GM19438 (cell line): ENCODE results near the gene DGKD.

ENCODE experiments used
- ATAC-seq: cut with Tn5 transposase; IDR thresholded peaks from one replicate; pipeline ENCODE4 v1.9.1; 2021; ENCODE audit warnings: low read depth; ENCODE audit not compliant: unreplicated experiment

The DGKD gene

GRCh38 chr2:233455491-233455890 is 101.2 kb downstream of the DGKD start:
- no peak for ATAC-seq

- ATAC-seq, result no peak
Measured at GRCh38 chr2:233456111-233456510, 101.8 kb downstream of the DGKD start.

GRCh38 chr2:233456934-233457333 is 102.6 kb downstream of the DGKD start:
- no peak for ATAC-seq

- ATAC-seq, result no peak
Measured at GRCh38 chr2:233457356-233457755, 103.1 kb downstream of the DGKD start.

GRCh38 chr2:233458031-233458610 is 103.8 kb downstream of the DGKD start:
- no peak for ATAC-seq

- no peak for ATAC-seq
Measured at GRCh38 chr2:233458826-233459225, 104.5 kb downstream of the DGKD start.

- no peak for ATAC-seq
Measured at GRCh38 chr2:233459426-233459825, 105.1 kb downstream of the DGKD start.

GRCh38 chr2:233460726-233461441 is 106.6 kb downstream of the DGKD start:
- no peak for ATAC-seq

- no peak for ATAC-seq
Measured at GRCh38 chr2:233461481-233461891, 107.2 kb downstream of the DGKD start.

- no peak for ATAC-seq
Measured at GRCh38 chr2:233462202-233462785, 108.0 kb downstream of the DGKD start.

GRCh38 chr2:233462826-233463470 is 108.7 kb downstream of the DGKD start:
- no peak for ATAC-seq

- no peak for ATAC-seq
Measured at GRCh38 chr2:233463586-233463985, 109.3 kb downstream of the DGKD start.

- ATAC-seq, result no peak
Measured at GRCh38 chr2:233464056-233464455, 109.8 kb downstream of the DGKD start.

GRCh38 chr2:233464531-233465240 is 110.4 kb downstream of the DGKD start:
- ATAC-seq, result no peak

GRCh38 chr2:233466991-233467603 is 112.8 kb downstream of the DGKD start:
- no peak for ATAC-seq

- no peak for ATAC-seq
Measured at GRCh38 chr2:233468047-233468740, 113.9 kb downstream of the DGKD start.

- ATAC-seq, result no peak
Measured at GRCh38 chr2:233468741-233469110, 114.4 kb downstream of the DGKD start.

GRCh38 chr2:233469261-233470010 is 115.1 kb downstream of the DGKD start:
- no peak for ATAC-seq

- ATAC-seq, result no peak
Measured at GRCh38 chr2:233470011-233470687, 115.9 kb downstream of the DGKD start.
